Non-pigmented ciliary epithelial cell (primary cell): ENCODE measurements around the gene SLC1A5.

Experiments
- DNase-seq: peaks from one replicate; pipeline ENCODE4 v3.0.0-alpha.2; 2010; ENCODE audit warnings: low read depth

SLC1A5 gene

GRCh38 chr19:46742926-46743480 lies 45.4 kb downstream of the SLC1A5 start:
- DNase-seq = no peak

DNA sequence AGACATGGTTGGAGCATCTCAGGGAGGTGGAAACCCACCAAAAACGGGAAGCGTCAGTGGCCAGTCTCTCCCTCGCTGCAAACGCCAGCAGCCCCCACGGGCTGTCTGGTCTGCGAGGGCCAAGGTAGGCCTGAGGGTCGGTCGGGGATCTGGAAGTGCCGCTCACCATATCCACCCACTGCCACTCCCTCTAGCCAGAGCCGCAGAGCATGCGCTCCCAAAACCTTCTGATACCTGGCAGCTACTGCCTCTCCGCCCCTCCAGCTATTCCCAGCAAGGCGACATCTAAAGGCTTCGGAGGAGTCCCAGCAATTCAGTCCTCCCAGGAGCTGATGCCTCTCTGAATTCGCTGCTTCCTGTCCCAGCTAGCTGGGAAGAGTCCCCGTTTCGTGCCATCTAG lies 46.9 kb downstream of the SLC1A5 start:
- no peak for DNase-seq

- DNase-seq = no peak
Observed at GRCh38 chr19:46739290-46739771, 49.1 kb downstream of the SLC1A5 start.

DNA sequence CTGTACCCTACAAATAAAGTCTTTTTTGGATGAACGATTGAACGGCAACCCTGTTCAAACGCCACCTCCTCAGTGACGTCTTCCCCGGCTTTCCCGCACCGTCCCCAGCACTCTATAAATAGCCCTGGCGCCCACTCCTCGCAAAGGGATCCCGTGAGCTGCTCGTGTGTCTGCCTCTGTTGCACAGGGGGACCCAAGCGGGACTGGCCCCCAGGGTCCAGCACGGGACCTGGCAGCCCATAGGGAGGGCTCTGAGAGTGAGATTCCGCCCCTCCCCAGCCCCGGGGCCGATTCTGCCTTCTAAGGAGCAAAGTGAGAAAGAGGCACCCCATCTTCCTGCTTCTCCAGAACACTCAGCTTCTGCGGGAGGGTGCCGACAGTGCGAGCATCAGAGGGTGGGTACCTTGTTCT lies 50.6 kb downstream of the SLC1A5 start:
- DNase-seq = no peak

GRCh38 chr19:46737298-46737654 lies 51.1 kb downstream of the SLC1A5 start:
- no peak for DNase-seq

DNA sequence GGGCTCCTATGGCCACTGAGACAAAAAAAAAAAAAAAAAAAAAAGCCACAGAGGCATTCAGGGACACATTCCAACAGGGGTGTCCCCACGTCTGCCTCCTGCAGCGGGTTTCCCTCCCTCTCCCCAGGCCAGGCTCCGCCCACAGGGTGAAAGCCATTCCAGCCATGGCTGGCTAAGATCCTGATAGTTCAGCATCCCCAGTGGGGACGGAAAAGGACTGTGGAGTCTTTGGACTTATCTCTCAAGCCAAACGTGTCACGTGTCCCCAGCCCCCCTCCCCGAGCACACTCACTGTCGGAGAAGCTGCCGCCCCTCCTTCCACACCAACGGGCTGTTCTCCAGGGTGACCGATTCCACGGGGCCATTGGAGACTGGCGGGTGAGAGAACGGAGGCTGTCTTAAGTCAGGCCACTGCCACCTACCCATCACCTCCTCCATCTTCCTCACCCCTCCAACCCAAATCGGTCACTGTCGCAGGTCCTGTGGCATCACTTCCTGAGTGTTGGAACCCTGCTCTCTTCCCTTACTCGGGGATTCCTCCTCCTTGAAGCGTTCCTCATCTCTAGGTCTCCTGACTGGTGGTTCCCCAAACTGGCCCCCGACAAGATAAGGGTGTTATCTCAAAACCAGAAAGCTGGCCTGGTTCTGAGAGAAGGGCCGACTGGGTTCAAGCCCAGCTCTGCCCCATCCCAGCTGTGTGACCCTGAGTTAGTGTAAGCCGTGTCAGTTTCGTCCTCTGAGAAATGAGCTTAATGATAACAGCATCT lies 51.7 kb downstream of the SLC1A5 start:
- DNase-seq = no peak

GRCh38 chr19:46733690-46734292 lies 54.6 kb downstream of the SLC1A5 start:
- DNase-seq = no peak

- no peak for DNase-seq
Observed at GRCh38 chr19:46732966-46733689, 55.3 kb downstream of the SLC1A5 start.

- DNase-seq = no peak
Observed at GRCh38 chr19:46732172-46732938, 56.0 kb downstream of the SLC1A5 start.

GRCh38 chr19:46731584-46731983 lies 56.8 kb downstream of the SLC1A5 start:
- DNase-seq = no peak

- peak; percentile 88 for DNase-seq
Observed at GRCh38 chr19:46731007-46731501, 57.3 kb downstream of the SLC1A5 start.

GRCh38 chr19:46730595-46730994 lies 57.8 kb downstream of the SLC1A5 start:
- DNase-seq = no peak

DNA sequence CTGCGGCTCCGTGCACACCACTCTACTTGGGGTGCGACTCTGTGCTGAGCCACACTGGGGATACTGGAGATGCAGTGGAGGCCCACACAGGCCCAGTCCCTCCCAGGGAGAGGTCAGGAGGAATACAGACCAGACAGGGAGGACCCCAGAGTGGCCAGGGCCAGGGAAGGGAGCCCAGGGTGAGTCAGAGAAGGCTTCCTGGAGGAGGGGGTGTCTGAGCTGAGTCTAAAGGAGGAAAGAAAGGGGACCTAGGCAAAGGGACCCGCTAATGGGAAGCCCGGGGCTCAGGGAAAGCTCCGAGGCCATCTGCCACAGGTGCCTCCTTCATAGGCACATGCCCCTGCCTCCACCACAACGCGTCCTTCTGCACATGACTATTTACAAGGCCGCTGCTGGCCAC lies 58.2 kb downstream of the SLC1A5 start:
- no peak for DNase-seq

DNA sequence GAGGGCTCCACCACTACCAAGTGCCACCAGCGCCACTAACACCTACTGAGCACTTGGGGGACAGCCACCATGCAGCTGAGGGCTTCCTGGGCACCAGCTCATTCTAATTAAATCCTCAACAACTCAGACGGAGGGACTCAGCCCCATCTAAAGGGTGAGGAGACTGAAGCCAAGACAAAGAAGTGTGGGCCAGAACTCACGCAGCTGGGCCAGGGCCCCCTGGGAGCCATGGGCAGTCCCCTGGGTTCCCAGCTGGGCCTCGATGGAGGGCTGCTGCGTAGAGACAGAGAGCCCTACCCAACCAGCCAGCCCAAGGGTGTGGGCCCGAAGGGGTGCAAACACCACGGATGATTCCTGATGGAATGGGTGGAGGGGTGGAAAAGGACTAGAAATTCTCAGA lies 58.7 kb downstream of the SLC1A5 start:
- no peak for DNase-seq

GRCh38 chr19:46728693-46729339 lies 59.6 kb downstream of the SLC1A5 start:
- DNase-seq = no peak

- no peak for DNase-seq
Observed at GRCh38 chr19:46728208-46728607, 60.2 kb downstream of the SLC1A5 start.

DNA sequence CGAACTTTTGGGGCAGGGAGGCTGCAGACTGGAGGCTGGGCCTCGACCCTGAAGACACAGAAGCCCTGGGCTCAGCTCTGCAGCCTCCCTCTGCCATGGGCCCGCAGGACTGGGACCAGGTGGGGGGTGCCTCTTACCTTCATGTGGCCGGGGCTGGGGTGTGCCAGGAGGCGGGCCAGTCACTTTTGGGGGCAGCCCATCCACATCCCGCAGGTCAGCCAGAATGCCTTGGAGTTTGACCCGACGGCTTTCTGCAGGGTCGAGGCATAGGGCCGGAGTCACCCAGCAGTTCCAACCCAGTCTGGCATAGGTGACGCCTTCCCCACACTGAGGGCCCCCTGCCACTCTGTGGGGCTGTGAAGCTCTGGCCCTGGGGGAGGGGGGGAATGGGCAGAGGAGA lies 60.6 kb downstream of the SLC1A5 start:
- no peak for DNase-seq

DNA sequence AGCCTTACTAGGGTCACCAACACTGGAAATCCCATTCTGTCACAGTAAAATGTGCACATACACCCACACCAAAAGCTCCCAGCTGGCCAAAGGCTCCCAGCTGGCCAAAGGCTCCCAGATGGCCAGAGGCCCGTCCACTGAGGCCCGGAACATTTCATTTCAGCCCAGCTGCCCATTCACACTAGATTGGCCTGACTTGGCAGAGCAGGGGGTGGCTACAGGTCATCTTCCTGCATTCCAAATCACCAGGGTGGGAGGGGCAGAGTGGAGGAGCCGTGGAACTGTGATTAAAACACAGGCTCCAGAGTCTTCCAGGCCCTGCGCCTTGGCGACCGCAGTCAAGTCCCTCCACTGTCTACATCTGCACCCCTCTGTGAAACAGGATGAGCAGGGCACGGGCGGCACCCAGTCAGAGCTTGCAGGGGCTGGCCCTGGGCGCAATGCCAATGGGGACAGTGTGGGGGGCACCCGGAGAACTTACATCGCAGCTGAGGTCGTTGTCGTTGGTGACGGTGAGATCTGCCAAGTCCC lies 61.4 kb downstream of the SLC1A5 start:
- no peak for DNase-seq

GRCh38 chr19:46726551-46726950 lies 61.8 kb downstream of the SLC1A5 start:
- DNase-seq = no peak

DNA sequence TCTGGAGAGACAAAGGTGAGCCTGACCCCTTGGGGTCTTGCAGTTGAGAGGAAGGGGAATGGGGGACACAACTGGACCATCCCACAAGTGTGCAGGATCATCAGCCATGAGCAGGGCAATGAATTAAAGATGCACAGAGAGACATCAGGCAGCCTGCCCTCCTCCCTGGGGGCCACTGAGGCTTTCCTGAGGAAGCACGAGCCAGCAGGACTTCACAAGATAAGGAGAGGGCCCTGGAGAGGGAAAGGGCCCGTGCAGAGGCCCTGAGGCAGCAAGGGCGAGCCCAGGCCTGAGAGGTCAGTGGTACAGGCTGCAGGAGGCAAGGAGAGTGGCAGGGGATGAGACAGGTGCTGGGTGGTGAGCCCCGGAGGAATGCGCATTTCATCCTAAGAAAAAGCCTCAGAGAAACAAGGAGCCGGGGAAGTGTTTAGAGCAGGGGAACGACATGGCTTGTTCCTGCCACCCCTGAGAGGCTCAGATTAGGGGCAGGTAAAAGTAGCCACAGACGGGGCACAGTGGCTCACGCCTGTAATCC lies 62.5 kb downstream of the SLC1A5 start:
- no peak for DNase-seq
